ENCODE results near the gene CALM3.

- TF ChIP-seq EZH2 (IDR thresholded peaks at IDR 0.05; ENCODE audit: low read length) (no peak), CTCF (optimal IDR thresholded peaks at IDR 0.05 in 1 of 3, IDR thresholded peaks at IDR 0.05 in 1 of 3, conservative IDR thresholded peaks at IDR 0.05 in 1 of 3; ENCODE audit: extremely low read depth in 1 of 3, insufficient read depth in 2 of 3, low read length in 3 of 3) (no peak)
Measured at GRCh38 chr19:46600384-46601317, 479 bp upstream of the CALM3 start.
